HG03571 (cell line): Measurements from ENCODE around the gene CUX1.

ENCODE experiments used
- ATAC-seq: cut with Tn5 transposase; IDR thresholded peaks from one replicate; pipeline ENCODE4 v1.9.1; 2021; ENCODE audit not compliant: unreplicated experiment

Gene CUX1

GRCh38 chr7:102279537-102280400 lies 462.3 kb downstream of the CUX1 start:
- peak; percentile 74 for ATAC-seq

GRCh38 chr7:102280521-102280920 lies 463.1 kb downstream of the CUX1 start:
- no peak for ATAC-seq

- no peak for ATAC-seq
Measured at GRCh38 chr7:102281785-102282184, 464.4 kb downstream of the CUX1 start.

GRCh38 chr7:102282465-102283362 lies 465.3 kb downstream of the CUX1 start:
- ATAC-seq, result no peak

- no peak for ATAC-seq
Measured at GRCh38 chr7:102283477-102284189, 466.2 kb downstream of the CUX1 start.

- no peak for ATAC-seq
Measured at GRCh38 chr7:102284399-102284798, 467.0 kb downstream of the CUX1 start.

GRCh38 chr7:102284891-102285539 lies 467.6 kb downstream of the CUX1 start:
- no peak for ATAC-seq

GRCh38 chr7:102285540-102286236 lies 468.3 kb downstream of the CUX1 start:
- ATAC-seq, result no peak

- ATAC-seq, result no peak
Measured at GRCh38 chr7:102286237-102287110, 469.0 kb downstream of the CUX1 start, which contains the start of gene SH2B2. SH2B2 (plus strand) TSS chr7:102286868; CDS start chr7:102300551, 13,683 bp downstream.

GRCh38 chr7:102287111-102287980 lies 469.9 kb downstream of the CUX1 start:
- ATAC-seq, result no peak

- no peak for ATAC-seq
Measured at GRCh38 chr7:102287981-102288278, 470.5 kb downstream of the CUX1 start.

GRCh38 chr7:102288285-102288930 lies 471.0 kb downstream of the CUX1 start:
- no peak for ATAC-seq

GRCh38 chr7:102289057-102289456 lies 471.6 kb downstream of the CUX1 start:
- no peak for ATAC-seq

GRCh38 chr7:102291056-102291915 lies 473.9 kb downstream of the CUX1 start:
- no peak for ATAC-seq

- ATAC-seq, result no peak
Measured at GRCh38 chr7:102291916-102292267, 474.5 kb downstream of the CUX1 start.

- no peak for ATAC-seq
Measured at GRCh38 chr7:102292813-102293798, 475.7 kb downstream of the CUX1 start.
